ENCODE data around the gene EEF2K.
"Not testable (repeated sequence)": the region's sequence is repeated elsewhere in the genome, so short reads cannot be mapped to it uniquely, and the experiment has no call there.

EEF2K gene

DNA sequence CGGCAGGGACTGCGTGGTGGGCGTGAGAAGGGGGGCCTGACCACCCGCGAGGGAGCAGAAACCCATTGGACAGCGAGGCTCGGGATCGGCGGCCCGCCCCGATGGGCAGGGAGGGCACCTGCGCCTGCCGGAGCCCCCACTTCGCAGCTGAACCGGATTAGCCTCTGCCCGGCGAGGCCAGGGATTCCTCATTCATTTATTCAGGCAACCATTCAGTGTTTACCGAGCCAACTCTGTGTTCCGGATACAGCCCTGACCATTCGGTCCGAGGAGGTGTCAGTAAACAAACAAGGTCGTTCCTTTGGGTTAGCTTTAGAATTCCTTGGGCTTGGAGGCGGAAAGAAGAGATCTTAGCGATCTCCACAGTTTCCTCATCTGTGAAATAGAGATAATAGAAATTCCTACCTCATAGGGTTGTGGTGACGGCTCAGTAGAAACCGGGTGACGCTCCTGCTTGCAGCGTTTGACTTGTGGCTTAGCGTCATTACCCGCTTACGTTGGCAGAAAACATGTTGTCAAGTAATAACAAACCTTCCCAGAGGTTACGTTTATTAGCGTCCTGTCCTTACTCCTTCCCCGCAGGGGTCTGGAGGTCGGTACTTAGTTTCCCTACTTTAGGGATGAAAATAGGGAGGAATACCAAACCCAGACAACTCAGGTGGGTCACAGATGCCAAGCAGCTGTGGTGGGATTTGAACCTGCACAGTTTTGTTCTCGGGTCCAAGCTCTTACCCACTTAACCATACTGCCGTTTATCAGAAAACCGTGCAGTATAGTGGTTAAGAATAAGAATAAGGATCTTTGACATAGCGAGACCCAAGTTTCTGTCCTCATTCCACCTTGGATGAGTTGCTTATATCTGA lies 92.0 kb downstream of the EEF2K start:
- DNase-seq: peak; percentile 92

DNA sequence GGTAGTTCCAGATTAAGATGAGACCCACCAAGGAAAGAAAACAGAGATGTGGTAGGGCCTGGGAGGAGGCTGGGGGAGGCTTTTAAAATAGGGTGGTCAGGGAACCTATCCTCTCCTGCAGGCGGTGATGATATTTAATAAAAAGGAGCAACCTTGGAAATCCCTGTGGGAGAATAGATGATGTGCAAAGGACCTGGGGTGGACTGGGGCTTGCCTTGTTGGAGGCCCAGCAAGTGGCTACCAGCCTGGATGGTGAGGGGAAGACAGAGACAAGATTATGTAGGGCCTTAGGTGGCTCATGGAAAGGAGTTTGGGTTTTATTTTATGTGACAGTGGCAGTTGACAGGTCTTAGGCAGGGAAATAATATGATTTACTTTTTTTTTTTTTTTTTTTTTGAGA lies 93.0 kb downstream of the EEF2K start:
- DNase-seq: no peak

DNA sequence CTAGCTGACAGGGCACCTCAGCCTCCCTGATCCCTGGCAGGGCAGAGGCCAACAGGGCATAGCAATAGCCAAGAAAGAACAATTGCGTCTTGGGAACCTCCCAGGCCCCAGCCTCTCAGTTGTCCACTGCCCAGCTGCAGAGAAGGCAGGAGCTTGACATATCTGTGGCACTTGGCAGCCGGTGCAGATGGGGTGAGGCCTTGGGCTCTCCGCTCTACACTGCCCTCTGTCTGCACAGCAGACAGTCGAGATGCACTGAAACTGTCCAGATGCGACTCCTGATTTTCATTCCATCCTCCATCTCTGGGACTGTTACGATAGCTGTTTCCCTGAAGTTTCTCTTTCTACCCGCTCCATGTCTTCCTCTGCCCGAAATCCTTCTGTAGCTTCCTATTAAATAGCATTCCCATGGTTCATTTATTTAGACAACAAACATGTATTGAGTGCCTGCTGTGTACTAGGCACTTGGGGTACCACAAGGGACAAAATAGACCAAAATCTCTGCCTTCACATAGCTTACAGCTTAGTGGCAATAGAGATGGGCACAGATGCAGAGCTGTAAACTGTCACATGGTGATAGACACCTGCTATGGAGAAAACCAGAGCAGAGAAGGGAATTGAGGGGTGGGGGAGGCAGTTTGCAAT lies 94.5 kb downstream of the EEF2K start:
- peak; percentile 86 for DNase-seq

- DNase-seq: not testable (repeated sequence)
Observed at GRCh38 chr16:22301423-22301822, 95.3 kb downstream of the EEF2K start.

- DNase-seq: no peak
Observed at GRCh38 chr16:22302776-22303363, 96.8 kb downstream of the EEF2K start.

- no peak for DNase-seq
Observed at GRCh38 chr16:22304411-22304810, 98.3 kb downstream of the EEF2K start.

DNA sequence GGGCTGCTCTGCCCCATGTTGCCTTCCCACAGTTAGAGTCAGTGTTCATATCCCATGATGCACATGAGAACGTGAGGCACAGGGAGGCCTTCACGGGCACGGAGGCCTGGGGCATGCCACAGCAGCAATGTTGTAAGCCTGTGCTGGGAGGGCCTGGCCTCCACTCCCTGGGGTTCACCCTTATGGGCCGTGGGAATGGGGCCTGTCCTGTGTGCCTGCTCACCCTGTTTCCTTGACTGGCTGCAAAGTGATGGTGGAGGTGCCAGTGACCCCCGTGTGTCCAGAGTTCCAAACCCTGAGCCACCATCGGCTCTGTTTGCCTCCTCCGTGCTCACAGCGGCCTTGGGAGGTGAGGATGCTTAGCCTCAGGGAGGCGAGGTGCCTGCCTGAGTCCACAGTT lies 100.7 kb downstream of the EEF2K start:
- no peak for DNase-seq

- no peak for DNase-seq
Observed at GRCh38 chr16:22307838-22308237, 101.8 kb downstream of the EEF2K start.

GRCh38 chr16:22308824-22309520 lies 102.9 kb downstream of the EEF2K start:
- no peak for DNase-seq

GRCh38 chr16:22311520-22311919 lies 105.4 kb downstream of the EEF2K start:
- no peak for DNase-seq

GRCh38 chr16:22312897-22313781 lies 107.1 kb downstream of the EEF2K start:
- DNase-seq: peak; percentile 30

DNA sequence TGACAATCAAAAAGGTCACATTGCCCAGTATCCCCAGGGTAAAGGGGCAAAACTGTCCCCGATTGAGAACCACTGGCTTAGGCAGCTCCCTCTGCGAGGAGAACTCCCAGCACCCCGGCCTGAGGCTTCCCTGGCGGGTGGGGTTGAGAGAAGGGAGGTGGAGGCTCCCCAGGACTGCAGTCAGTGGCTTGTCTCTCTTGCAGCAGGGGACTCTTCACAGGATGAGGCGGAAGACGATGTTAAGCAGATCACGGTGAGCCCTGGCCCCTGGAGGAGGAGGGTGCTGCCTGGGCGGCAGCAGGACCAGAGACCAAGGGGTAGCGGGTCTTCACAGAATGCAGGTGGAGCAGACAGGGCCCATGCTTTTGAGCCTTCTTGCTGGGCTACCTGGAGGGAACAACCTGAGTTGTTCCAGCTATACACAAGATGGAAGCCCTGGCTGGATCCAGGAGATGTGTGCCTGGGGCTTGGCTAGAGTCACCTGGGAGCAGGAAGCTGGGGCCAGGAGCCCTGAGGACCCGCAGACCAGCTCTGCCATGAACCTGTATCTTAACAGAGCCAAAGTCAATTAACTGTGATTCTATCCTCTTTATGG lies 107.9 kb downstream of the EEF2K start:
- DNase-seq: no peak

DNA sequence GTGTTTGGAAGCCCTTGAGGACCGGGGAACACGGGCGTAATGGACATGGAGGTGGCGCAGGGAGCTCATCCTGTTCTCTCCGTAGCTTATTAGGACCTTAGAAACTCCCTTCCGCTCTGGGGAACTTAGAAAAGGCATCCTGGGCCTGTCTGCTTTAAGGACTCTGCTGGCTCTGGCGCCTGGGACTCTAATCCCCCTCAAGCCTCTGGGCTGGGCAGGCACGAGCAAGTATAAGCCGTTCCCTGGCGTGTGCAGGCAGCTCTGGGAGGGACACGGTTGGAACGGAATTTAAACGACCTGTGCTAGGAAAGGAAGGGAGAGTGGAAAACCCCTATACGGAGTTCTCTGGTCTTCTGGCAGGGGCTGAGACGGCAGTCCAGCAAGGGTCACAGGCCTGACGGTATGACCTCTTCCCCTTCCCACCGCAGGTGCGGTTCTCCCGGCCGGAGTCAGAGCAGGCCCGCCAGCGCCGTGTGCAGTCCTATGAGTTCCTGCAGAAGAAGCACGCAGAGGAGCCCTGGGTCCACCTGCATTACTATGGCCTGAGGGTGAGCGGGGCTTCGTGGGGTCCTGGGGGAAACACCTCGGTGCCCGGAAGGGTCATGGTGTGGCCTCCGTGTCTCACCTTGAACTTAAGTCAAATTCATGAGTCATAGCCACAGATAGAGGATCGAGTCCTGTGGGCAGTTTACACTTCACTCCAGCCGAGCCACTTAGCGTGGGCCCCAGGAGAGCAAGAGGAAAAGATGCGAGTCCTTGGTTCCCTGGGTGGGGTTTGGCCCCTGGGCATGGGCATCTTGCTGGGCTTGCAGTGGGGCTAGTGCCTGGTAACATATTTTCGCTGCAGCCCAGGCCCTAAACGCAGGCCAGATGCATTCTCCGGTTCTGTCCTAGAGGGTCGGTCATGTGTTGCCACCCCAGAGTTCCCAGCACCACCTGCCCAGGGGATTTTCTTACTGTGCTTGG lies 108.9 kb downstream of the EEF2K start:
- DNase-seq: no peak

- DNase-seq: no peak
Observed at GRCh38 chr16:22315979-22316378, 109.9 kb downstream of the EEF2K start.

DNA sequence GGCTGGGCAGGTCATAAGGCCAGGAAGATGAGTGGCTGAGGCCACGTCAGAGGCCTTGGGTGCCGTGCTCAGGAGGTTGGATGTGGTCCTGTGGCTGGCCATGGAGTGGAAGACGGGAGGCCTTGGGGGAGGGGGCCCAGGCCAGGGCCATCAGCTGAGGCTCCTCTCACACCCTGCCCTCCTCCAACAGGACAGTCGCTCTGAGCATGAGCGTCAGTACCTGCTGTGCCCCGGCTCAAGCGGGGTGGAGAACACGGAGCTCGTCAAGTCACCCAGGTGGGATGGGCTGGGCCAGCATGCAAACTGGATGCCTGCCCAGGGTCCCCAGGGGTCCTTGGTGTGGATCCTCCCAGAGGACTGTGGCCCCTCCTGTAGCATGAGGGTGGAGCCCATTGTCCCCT lies 110.3 kb downstream of the EEF2K start:
- no peak for DNase-seq

- no peak for DNase-seq
Observed at GRCh38 chr16:22317001-22317530, 111.0 kb downstream of the EEF2K start.

GRCh38 chr16:22317625-22318024 lies 111.5 kb downstream of the EEF2K start:
- no peak for DNase-seq

DNA sequence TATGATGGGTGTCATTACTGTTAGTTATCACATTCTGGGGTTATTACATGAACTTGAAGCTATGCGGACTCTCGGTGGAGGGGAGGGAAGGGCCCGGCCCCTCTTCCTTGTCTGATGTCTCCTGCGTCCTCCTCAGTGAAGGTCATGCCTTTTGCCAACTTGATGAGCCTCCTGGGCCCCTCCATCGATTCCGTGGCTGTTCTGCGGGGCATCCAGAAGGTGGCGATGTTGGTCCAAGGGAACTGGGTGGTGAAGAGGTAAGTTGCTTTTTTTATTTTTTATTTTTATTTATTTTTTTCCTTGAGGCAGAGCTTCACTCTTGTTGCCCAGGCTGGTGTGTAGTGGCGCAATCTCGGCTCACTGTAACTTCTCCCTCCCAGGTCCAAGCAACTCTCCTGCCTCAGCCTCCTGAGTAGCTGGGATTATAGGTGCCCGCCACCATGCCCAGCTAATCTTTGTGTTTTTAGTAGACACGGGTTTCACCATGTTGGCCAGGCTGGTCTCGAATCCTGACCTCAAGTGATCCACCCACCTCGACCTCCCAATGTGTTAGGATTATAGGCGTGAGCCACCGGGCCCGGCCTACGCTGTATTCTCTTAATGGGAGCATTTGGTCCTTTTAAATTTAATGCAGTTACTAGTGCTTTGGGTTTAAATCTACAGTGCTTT lies 112.7 kb downstream of the EEF2K start:
- peak; percentile 72 for DNase-seq

- no peak for DNase-seq
Observed at GRCh38 chr16:22320572-22321339, 114.7 kb downstream of the EEF2K start.
